Thoracic aorta (tissue), 2 donors: Measurements from ENCODE around the gene CTU2. TPM values are rescaled to one million over a fixed set of nuclear protein-coding genes. Genes with fewer than 3 reads are reported as not detected.

ENCODE experiments used
- ATAC-seq: fragments of 150-250 bp; one replicate; pipeline ENCODE4 v1.8.0; 2017; ENCODE audit warnings: low read depth; ENCODE audit not compliant: insufficient number of reproducible peaks, low FRiP score
- DNase-seq: peaks from one replicate; pipeline ENCODE4 v3.0.0-alpha.2; 2020; ENCODE audit warnings: low spot score
- H3K27ac ChIP-seq, 2 donors: fragments of 200-600 bp; sonication (generic); 1 replicate in 1 of 2; 2 replicates in 1 of 2; pipeline ENCODE4 v1.5.1; 2016; ENCODE audit warnings: mild to moderate bottlenecking in 2 of 2, moderate library complexity in 2 of 2
- H3K27me3 ChIP-seq: fragments of 200-600 bp; sonication (generic); replicated peaks from 2 replicates; pipeline ENCODE4 v1.6.0; 2016; ENCODE audit warnings: mild to moderate bottlenecking; ENCODE audit not compliant: insufficient read depth
- H3K36me3 ChIP-seq: fragments of 200-600 bp; sonication (generic); one replicate; pipeline ENCODE4 v1.5.1; 2016
- H3K4me1 ChIP-seq, 2 donors: fragments of 200-600 bp; sonication (generic); 1 replicate in 1 of 2; 2 replicates in 1 of 2; pipeline versions ENCODE4 v1.5.1 to v1.6.0; 2016; ENCODE audit warnings: low read depth in 2 of 2, mild to moderate bottlenecking in 1 of 2; ENCODE audit not compliant: control insufficient read depth in 1 of 2
- H3K4me3 ChIP-seq: fragments of 200-600 bp; sonication (generic); 2 replicates; pipeline ENCODE4 v1.5.1; 2016; ENCODE audit warnings: mild to moderate bottlenecking
- H3K9me3 ChIP-seq: fragments of 200-600 bp; sonication (generic); 2 replicates; pipeline ENCODE4 v1.5.1; 2016
- total RNA-seq, 2 donors: library from RNA; depleted of rRNA; stranded (reverse); fragments of >200 nt; gene quantifications; one replicate each; pipeline versions ENCODE4 v1.1.0 to v1.2.3, GENCODE V29; 2016
- TF ChIP-seq, protein P1 (sequence below): fragments of 200-600 bp; sonication (generic); IDR thresholded peaks from one replicate; pipeline ENCODE4 v1.5.1; 2019; ENCODE audit warnings: antibody characterized with exemption

Gene CTU2
- total RNA-seq, 2 donors from 2014 or later = 11.1 to 21.0 TPM

DNA sequence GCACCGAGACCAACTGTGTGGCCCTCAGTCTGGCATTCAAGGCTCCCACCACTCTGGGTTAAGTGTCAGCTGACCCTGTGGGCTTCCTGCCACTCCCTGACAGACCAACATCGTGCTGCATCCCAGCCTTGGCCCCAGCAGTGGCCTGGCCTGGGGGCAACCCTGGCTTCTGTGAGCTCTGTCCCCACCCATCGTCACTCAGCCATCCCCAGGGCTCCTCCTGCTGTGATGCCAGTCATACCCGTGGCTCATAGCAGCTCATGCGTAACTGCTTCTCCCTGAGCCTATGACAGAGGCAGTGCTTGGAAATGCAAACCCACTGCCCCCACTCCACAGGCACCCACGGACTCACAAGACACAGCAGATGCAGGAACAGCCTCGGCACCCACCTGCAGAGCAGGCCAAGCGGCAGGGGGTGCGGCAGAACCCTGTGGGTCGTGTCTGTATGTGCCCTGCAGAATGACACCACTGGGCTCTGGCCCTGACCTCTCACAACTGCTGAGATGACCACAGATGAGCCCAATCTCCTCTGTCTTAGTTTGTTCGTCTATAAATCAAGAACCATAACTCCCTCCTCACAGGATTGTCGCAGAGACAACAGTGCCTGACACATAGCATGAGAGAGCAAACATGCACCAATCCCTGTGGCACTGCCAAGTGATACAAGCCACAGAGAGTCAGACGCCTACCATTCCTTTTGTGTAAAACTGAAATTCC lies 52.1 kb downstream of the CTU2 start:
- Histone ChIP-seq H3K4me1 (no peaks in the 10 kb centered on the region), H3K36me3 (no peaks in the 10 kb centered on the region), H3K27me3 (no peaks in the 10 kb centered on the region), H3K9me3 (no peaks in the 10 kb centered on the region), H3K27ac (no peak overlapping the region), H3K4me3 (no peak overlapping the region)
- DNase-seq (no peak), ATAC-seq (no peak)
- TF ChIP-seq, protein P1, sequence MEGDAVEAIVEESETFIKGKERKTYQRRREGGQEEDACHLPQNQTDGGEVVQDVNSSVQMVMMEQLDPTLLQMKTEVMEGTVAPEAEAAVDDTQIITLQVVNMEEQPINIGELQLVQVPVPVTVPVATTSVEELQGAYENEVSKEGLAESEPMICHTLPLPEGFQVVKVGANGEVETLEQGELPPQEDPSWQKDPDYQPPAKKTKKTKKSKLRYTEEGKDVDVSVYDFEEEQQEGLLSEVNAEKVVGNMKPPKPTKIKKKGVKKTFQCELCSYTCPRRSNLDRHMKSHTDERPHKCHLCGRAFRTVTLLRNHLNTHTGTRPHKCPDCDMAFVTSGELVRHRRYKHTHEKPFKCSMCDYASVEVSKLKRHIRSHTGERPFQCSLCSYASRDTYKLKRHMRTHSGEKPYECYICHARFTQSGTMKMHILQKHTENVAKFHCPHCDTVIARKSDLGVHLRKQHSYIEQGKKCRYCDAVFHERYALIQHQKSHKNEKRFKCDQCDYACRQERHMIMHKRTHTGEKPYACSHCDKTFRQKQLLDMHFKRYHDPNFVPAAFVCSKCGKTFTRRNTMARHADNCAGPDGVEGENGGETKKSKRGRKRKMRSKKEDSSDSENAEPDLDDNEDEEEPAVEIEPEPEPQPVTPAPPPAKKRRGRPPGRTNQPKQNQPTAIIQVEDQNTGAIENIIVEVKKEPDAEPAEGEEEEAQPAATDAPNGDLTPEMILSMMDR = no peak

DNA sequence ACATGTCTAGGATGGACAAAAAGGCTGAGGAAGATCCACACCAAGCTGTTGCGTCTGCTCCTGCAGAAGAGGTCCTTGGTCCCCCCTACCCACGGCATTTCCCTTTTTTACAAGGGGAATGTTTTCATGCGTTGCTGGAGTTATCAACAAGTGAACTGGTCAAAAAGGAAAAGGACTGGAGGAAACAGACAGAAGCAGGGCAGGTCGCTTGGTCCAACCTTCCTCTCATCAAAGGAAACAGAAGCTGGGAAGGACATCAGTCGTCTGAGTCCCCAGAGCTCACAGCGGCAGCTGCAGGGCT lies 52.6 kb downstream of the CTU2 start:
- DNase-seq (no peak), ATAC-seq (no peak)
- TF ChIP-seq, protein P1 = no peak
- no peaks in the 10 kb centered on the region for H3K27me3 ChIP-seq
- no peaks in the 10 kb centered on the region for H3K36me3 ChIP-seq
- no peaks in the 10 kb centered on the region for H3K4me1 ChIP-seq
- H3K4me3 ChIP-seq = no peak overlapping the region
- no peaks in the 10 kb centered on the region for H3K9me3 ChIP-seq
- H3K27ac ChIP-seq = no peak overlapping the region

DNA sequence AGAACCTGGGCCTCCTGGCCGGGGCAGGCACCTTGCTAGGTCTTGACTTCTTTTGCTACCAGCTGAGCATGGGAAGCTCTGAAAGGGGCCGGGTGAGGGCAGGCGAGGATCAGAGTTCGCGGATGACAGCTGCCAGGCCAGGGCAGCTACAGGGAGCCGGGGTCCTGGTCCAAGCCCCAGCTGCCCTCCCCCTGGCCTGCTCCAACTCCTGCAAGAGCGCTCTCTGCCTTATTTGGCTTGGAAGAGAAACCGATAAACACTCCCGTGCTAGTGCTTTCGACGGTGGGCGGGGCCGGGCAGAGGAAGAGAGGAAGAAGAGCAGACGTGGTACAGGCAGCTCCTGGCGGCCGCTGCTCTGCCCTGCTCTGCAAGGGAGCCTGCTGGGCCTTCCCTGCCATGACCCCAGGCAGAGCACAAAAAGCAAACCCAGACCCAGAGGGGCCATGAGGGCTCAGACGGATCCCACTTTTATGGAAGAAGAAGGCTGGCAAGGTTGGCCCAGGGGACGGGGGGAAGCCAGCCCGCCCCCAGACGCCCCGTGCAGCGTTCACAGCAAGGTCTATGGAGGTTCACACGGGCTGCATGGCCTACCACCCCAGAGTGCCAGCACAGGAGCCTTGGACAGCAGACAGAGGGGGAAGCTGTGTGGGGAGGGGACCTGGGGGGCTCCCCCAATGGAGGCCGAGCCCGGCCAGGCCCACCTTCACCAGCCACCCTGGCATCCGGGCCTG lies 53.1 kb downstream of the CTU2 start:
- TF ChIP-seq, protein P1 = no peak
- Histone ChIP-seq H3K27me3 (no peaks in the 10 kb centered on the region), H3K9me3 (no peaks in the 10 kb centered on the region), H3K4me3 (no peak overlapping the region), H3K27ac (no peak overlapping the region), H3K4me1 (no peaks in the 10 kb centered on the region), H3K36me3 (no peaks in the 10 kb centered on the region)
- no peak for ATAC-seq
- no peak for DNase-seq

DNA sequence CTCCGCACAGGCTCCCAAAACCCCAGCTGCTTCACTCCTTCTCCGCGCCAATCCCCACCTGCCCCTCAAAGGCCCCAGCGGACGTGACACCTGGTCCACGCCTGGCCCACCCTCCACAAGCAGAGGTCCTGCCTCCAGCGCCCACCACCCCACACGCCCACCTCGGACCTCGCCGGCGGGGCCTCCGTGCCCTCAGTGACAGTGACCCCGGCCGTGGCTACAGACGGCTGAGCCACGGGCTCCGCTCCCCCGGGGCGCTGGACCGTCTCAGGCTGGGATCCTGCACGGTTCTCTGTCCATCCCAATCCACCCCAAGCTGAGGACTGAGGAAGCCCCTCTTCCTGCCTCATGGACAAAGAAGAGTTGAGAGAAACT lies 53.7 kb downstream of the CTU2 start:
- H3K36me3 ChIP-seq = no peaks in the 10 kb centered on the region
- H3K27ac ChIP-seq = no peak overlapping the region
- DNase-seq (no peak), ATAC-seq (no peak)
- TF ChIP-seq, protein P1 = no peak
- H3K4me3 ChIP-seq = no peak overlapping the region
- H3K27me3 ChIP-seq = no peaks in the 10 kb centered on the region
- no peaks in the 10 kb centered on the region for H3K9me3 ChIP-seq
- H3K4me1 ChIP-seq = no peaks in the 10 kb centered on the region

DNA sequence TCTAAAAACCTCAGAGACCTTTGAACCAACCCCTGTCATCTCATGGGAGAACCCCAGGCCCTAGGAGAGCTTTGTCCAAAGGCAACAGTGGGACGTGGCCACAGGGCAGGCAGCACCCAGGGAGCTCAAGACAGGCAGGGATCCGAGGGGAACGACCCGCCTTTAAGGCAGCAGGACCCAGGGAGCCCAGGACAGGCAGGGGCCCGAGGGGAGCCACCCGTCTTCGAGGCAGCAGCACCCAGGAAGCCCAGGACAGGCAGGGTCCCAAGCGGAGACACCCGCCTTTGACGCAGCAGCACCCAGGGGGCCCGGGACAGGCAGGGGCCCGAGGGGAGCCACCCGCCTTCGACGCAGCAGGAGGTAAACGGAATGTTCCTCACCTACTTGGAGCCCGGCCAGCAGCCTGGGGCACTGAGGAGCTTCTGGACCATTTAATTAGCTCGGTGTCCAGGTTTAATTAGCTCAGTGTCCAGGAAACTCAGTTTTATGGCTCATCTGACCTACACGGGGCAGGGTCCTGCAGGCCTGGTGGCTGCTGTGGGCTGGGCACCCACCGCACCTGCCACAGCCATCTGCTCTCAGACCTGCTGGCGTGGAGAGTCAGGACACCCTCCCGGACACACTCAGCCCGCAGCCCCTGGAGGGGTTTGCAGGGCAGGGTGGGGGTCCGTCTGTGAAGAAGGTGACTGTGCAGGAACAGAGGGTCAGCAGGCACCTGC lies 54.3 kb downstream of the CTU2 start:
- DNase-seq = no peak
- ATAC-seq = no peak
- TF ChIP-seq, protein P1 = no peak
- H3K27me3 ChIP-seq = no peaks in the 10 kb centered on the region
- no peaks in the 10 kb centered on the region for H3K4me1 ChIP-seq
- no peak overlapping the region for H3K4me3 ChIP-seq
- H3K36me3 ChIP-seq = no peaks in the 10 kb centered on the region
- no peak overlapping the region for H3K27ac ChIP-seq
- no peaks in the 10 kb centered on the region for H3K9me3 ChIP-seq
